Measurements from ENCODE around the gene E2F6.

GRCh38 chr2:11456251-11456650 lies 9.7 kb downstream of the E2F6 start:
- TF ChIP-seq CTCF (IDR thresholded peaks at IDR 0.05; ENCODE audit: poor library complexity, severe bottlenecking) (no peak), EP300 (conservative IDR thresholded peaks at IDR 0.05; ENCODE audit: poor library complexity, severe bottlenecking) (no peak), RAD21 (conservative IDR thresholded peaks at IDR 0.05) (no peak), EZH2 (IDR thresholded peaks at IDR 0.05; ENCODE audit: borderline replicate concordance, insufficient read depth, low read length, poor library complexity, severe bottlenecking) (no peak), POLR2AphosphoS5 (IDR thresholded peaks at IDR 0.05) (no peak), REST (IDR thresholded peaks at IDR 0.05; ENCODE audit: borderline replicate concordance) (no peak), MXI1 (conservative IDR thresholded peaks at IDR 0.05; ENCODE audit: poor library complexity, severe bottlenecking) (no peak), TAF1 (IDR thresholded peaks at IDR 0.05; ENCODE audit: low read depth) (no peak), SMC3 (conservative IDR thresholded peaks at IDR 0.05; ENCODE audit: poor library complexity) (no peak)

Measured in neural cell (in vitro differentiated cells).